HG02588 (cell line): Measurements from ENCODE around the gene MVB12B.

ENCODE experiments used
- ATAC-seq: cut with Tn5 transposase; IDR thresholded peaks from one replicate; pipeline ENCODE4 v1.9.1; 2021; ENCODE audit warnings: mild to moderate bottlenecking, moderate library complexity; ENCODE audit not compliant: unreplicated experiment

The MVB12B gene

GRCh38 chr9:126448865-126449577 lies 122.4 kb downstream of the MVB12B start:
- ATAC-seq = no peak

GRCh38 chr9:126449725-126450667 lies 123.4 kb downstream of the MVB12B start:
- ATAC-seq = no peak

- no peak for ATAC-seq
Observed at GRCh38 chr9:126450668-126451205, 124.1 kb downstream of the MVB12B start.

GRCh38 chr9:126451316-126451885 lies 124.8 kb downstream of the MVB12B start:
- no peak for ATAC-seq

GRCh38 chr9:126452106-126452505 lies 125.5 kb downstream of the MVB12B start:
- ATAC-seq = no peak

- no peak for ATAC-seq
Observed at GRCh38 chr9:126453156-126453963, 126.7 kb downstream of the MVB12B start.

- no peak for ATAC-seq
Observed at GRCh38 chr9:126454215-126454614, 127.6 kb downstream of the MVB12B start.

- no peak for ATAC-seq
Observed at GRCh38 chr9:126454795-126455194, 128.2 kb downstream of the MVB12B start.

- ATAC-seq = no peak
Observed at GRCh38 chr9:126456441-126457174, 130.0 kb downstream of the MVB12B start.

GRCh38 chr9:126457175-126457547 lies 130.5 kb downstream of the MVB12B start:
- ATAC-seq = no peak

- ATAC-seq = no peak
Observed at GRCh38 chr9:126457890-126458289, 131.3 kb downstream of the MVB12B start.

- ATAC-seq = no peak
Observed at GRCh38 chr9:126459126-126459525, 132.5 kb downstream of the MVB12B start.

- no peak for ATAC-seq
Observed at GRCh38 chr9:126459546-126459945, 132.9 kb downstream of the MVB12B start.

- ATAC-seq = no peak
Observed at GRCh38 chr9:126459965-126460843, 133.6 kb downstream of the MVB12B start.

- no peak for ATAC-seq
Observed at GRCh38 chr9:126461029-126461428, 134.4 kb downstream of the MVB12B start.

- no peak for ATAC-seq
Observed at GRCh38 chr9:126461608-126462007, 135.0 kb downstream of the MVB12B start.

- no peak for ATAC-seq
Observed at GRCh38 chr9:126462617-126463016, 136.0 kb downstream of the MVB12B start.

- ATAC-seq = no peak
Observed at GRCh38 chr9:126463426-126463825, 136.8 kb downstream of the MVB12B start.
